AML-193 (cell line): Measurements from ENCODE around the gene EFCAB9.
"Not testable (repeated sequence)": the region's sequence is repeated elsewhere in the genome, so short reads cannot be mapped to it uniquely, and the experiment has no call there.

Experiments used
- DNase-seq, 2 experiments: peaks; one replicate each; lab custom pipeline; 2025; lab: John Stamatoyannopoulos, UW

Gene EFCAB9

GRCh38 chr5:172188893-172189692, 4.9 kb upstream of the EFCAB9 start:
- DNase-seq: no peak

GRCh38 chr5:172189693-172190296, 4.2 kb upstream of the EFCAB9 start:
- DNase-seq: no peak

GRCh38 chr5:172194985-172195774, 1.2 kb downstream of the EFCAB9 start:
- no peak for DNase-seq

- DNase-seq: not testable (repeated sequence)
These were observed 3.8 kb downstream of the EFCAB9 start for GRCh38 chr5:172197775-172198174.

GRCh38 chr5:172199446-172199845, 5.5 kb downstream of the EFCAB9 start:
- no peak for DNase-seq

GRCh38 chr5:172200476-172200875, 6.5 kb downstream of the EFCAB9 start:
- no peak for DNase-seq

GRCh38 chr5:172205984-172206383, 12.0 kb downstream of the EFCAB9 start:
- not testable (repeated sequence) for DNase-seq

GRCh38 chr5:172207511-172207910, 13.5 kb downstream of the EFCAB9 start:
- peak; percentile 10 to 26 for DNase-seq

GRCh38 chr5:172209714-172210113, 15.7 kb downstream of the EFCAB9 start:
- DNase-seq: no peak

- DNase-seq: no peak
These were observed 17.7 kb downstream of the EFCAB9 start for GRCh38 chr5:172211676-172212075.

GRCh38 chr5:172213126-172213525, 19.2 kb downstream of the EFCAB9 start:
- DNase-seq: no peak

GRCh38 chr5:172216345-172216744, 22.4 kb downstream of the EFCAB9 start:
- DNase-seq: no peak

- DNase-seq: no peak
These were observed 25.3 kb downstream of the EFCAB9 start for GRCh38 chr5:172219296-172219695.

GRCh38 chr5:172223901-172224873, 30.2 kb downstream of the EFCAB9 start:
- no peak for DNase-seq

GRCh38 chr5:172224996-172225395, 31.0 kb downstream of the EFCAB9 start:
- no peak for DNase-seq

- no peak for DNase-seq
These were observed 35.9 kb downstream of the EFCAB9 start for GRCh38 chr5:172229904-172230303.

GRCh38 chr5:172234031-172234430, 40.1 kb downstream of the EFCAB9 start:
- no peak for DNase-seq

- DNase-seq: peak; percentile 6 to 42
These were observed 41.3 kb downstream of the EFCAB9 start for GRCh38 chr5:172235132-172235780.

- DNase-seq: no peak
These were observed 42.1 kb downstream of the EFCAB9 start for GRCh38 chr5:172235827-172236736.

- DNase-seq: no peak
These were observed 44.4 kb downstream of the EFCAB9 start for GRCh38 chr5:172238334-172238733.
